ENCODE data around the gene SPON1.

DNA sequence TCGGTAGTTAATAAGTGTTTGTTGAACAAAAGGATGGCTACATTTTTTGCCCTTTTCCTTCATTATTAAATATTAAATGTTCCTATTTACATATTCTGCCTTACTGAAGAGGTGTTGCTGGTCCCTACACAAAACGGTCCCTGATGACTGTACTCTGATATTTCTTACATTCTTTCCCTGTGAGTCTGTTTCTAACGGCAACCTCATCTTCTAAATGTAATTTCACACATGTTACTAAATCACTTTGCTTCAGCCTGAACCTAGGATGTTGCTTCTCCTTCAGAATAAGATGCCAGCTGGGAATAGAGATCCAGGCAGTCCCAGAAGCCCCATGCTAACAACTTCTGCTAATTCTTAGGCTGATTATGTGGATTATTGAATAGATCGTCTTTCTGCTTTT is 50.3 kb downstream of the SPON1 start:
- TF ChIP-seq EP300 (IDR thresholded peaks at IDR 0.05) (no peak), POLR2A (IDR thresholded peaks at IDR 0.05) (no peak)
- TF ChIP-seq, protein P1, sequence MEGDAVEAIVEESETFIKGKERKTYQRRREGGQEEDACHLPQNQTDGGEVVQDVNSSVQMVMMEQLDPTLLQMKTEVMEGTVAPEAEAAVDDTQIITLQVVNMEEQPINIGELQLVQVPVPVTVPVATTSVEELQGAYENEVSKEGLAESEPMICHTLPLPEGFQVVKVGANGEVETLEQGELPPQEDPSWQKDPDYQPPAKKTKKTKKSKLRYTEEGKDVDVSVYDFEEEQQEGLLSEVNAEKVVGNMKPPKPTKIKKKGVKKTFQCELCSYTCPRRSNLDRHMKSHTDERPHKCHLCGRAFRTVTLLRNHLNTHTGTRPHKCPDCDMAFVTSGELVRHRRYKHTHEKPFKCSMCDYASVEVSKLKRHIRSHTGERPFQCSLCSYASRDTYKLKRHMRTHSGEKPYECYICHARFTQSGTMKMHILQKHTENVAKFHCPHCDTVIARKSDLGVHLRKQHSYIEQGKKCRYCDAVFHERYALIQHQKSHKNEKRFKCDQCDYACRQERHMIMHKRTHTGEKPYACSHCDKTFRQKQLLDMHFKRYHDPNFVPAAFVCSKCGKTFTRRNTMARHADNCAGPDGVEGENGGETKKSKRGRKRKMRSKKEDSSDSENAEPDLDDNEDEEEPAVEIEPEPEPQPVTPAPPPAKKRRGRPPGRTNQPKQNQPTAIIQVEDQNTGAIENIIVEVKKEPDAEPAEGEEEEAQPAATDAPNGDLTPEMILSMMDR (IDR thresholded peaks at IDR 0.05) = no peak

All from suprapubic skin (tissue), 3 donors.